Esophagus squamous epithelium (tissue), 5 donors: Measurements from ENCODE around the gene AREL1. TPM values are rescaled to one million over a fixed set of nuclear protein-coding genes. Genes with fewer than 3 reads are reported as not detected.

Experiments
- DNase-seq: peaks from one replicate; lab custom pipeline; 2025; lab: John Stamatoyannopoulos, UW
- H3K27ac ChIP-seq, 4 donors: fragments of 200-600 bp; sonication (generic); one replicate each; pipeline ENCODE4 v1.5.1; 2016 to 2019; ENCODE audit warnings: mild to moderate bottlenecking in 1 of 4
- H3K27me3 ChIP-seq, 4 donors: fragments of 200-600 bp; sonication (generic); 1 replicate in 3 of 4; 2 replicates in 1 of 4; pipeline versions ENCODE4 v1.5.1 to v1.6.0; 2017 to 2021; ENCODE audit warnings: antibody characterized with exemption in 1 of 4
- H3K36me3 ChIP-seq, 3 donors: fragments of 200-600 bp; sonication (generic); one replicate each; pipeline ENCODE4 v1.5.1; 2016 to 2019
- H3K4me1 ChIP-seq, 3 donors: fragments of 200-600 bp; sonication (generic); one replicate each; pipeline ENCODE4 v1.5.1; 2017 to 2019
- H3K4me3 ChIP-seq, 4 donors: fragments of 200-600 bp; sonication (generic); 1 replicate in 3 of 4; 2 replicates in 1 of 4; pipeline ENCODE4 v1.5.1; 2016 to 2019; ENCODE audit warnings: mild to moderate bottlenecking in 2 of 4, moderate library complexity in 1 of 4
- H3K9me3 ChIP-seq, 3 donors: fragments of 200-600 bp; sonication (generic); one replicate each; pipeline ENCODE4 v1.5.1; 2016 to 2019
- POLR2A ChIP-seq, 4 donors: fragments of 450-650 bp; IDR thresholded peaks; one replicate each; pipeline ENCODE4 v1.6.1; 2017; ENCODE audit warnings: antibody characterized with exemption in 4 of 4, mild to moderate bottlenecking in 4 of 4, moderate library complexity in 3 of 4
- WGBS, 2 donors: methylation state at CpG; one replicate each; pipeline ENCODE4 v1.1.5; 2018; 5-methylcytosine and 5-hydroxymethylcytosine counted together
- intact Hi-C: fragments of 100-400 bp; cut with DNase I; formaldehyde crosslinking; loops from one replicate; pipeline ENCODE4 v1.15.0; 2022
- total RNA-seq, 4 donors: library from RNA; depleted of rRNA; stranded (reverse); fragments of >200 nt; gene quantifications; one replicate each; pipeline ENCODE4 v1.1.0, GENCODE V29; 2016
- TF ChIP-seq, protein P1 (sequence below), 6 experiments: fragments of 450-650 bp in 4 of 6; fragments of 200-600 bp in 2 of 6; sonication (generic) in 2 of 6; IDR thresholded peaks; one replicate each; pipeline ENCODE4 v1.5.1; 2016 to 2019; ENCODE audit warnings: antibody characterized with exemption in 6 of 6, mild to moderate bottlenecking in 4 of 6, moderate library complexity in 4 of 6
- donor health status: DM: yes; HTN: yes; CAD: no.

The AREL1 gene
- total RNA-seq, 4 donors from 2014 or later: 17.0 to 21.6 (median 19.8) TPM

DNA sequence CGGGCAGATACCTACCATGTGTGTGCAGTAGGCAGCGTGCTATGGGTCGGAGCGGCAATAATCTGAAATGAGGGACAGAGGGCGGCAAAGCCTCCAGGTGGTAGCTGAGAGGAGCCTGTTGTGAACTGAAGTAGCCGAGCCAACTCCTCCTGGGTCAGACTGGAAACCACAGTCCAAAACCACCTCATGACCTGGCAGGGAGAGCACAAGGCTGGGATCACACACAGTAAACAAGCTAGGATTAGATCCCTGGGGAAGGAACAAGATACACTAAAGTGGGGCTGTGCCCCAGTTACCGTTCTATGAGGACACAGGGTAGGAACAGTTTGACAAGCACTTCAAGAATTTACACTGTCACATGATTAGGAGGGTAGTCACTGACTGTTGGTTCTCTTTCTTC lies 49.0 kb downstream of the AREL1 start:
- H3K27ac ChIP-seq: peak overlapping the region in 3 of 4 donors; percentile 12 to 51 (median 43)
- no peaks in the 10 kb centered on the region for H3K27me3 ChIP-seq
- H3K36me3 ChIP-seq: peaks cover 8 to 89% (median 13%) of the 10 kb centered on the region in 3 donors
- no peaks in the 10 kb centered on the region for H3K9me3 ChIP-seq
- DNase-seq: no peak
- H3K4me1 ChIP-seq: peaks cover 4 to 31% (median 4%) of the 10 kb centered on the region in 3 donors
- intact Hi-C loops: no loop called here
- no peak overlapping the region for H3K4me3 ChIP-seq
- TF ChIP-seq POLR2A (IDR thresholded peaks at IDR 0.05): no peak
- TF ChIP-seq, protein P1, sequence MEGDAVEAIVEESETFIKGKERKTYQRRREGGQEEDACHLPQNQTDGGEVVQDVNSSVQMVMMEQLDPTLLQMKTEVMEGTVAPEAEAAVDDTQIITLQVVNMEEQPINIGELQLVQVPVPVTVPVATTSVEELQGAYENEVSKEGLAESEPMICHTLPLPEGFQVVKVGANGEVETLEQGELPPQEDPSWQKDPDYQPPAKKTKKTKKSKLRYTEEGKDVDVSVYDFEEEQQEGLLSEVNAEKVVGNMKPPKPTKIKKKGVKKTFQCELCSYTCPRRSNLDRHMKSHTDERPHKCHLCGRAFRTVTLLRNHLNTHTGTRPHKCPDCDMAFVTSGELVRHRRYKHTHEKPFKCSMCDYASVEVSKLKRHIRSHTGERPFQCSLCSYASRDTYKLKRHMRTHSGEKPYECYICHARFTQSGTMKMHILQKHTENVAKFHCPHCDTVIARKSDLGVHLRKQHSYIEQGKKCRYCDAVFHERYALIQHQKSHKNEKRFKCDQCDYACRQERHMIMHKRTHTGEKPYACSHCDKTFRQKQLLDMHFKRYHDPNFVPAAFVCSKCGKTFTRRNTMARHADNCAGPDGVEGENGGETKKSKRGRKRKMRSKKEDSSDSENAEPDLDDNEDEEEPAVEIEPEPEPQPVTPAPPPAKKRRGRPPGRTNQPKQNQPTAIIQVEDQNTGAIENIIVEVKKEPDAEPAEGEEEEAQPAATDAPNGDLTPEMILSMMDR (IDR thresholded peaks at IDR 0.05): no peak
- 84 to 87% methylated on average over 7 of the region's 7 CpGs for WGBS, 2 donors

- H3K36me3 ChIP-seq: peaks cover 6 to 75% (median 8%) of the 10 kb centered on the region in 3 donors
Measured at GRCh38 chr14:74661726-74662450, 51.0 kb downstream of the AREL1 start.

GRCh38 chr14:74660863-74661262 lies 52.0 kb downstream of the AREL1 start:
- TF ChIP-seq, protein P1 (IDR thresholded peaks at IDR 0.05): no peak
- no peak for TF ChIP-seq POLR2A (IDR thresholded peaks at IDR 0.05)
- Histone ChIP-seq H3K9me3 (no peaks in the 10 kb centered on the region), H3K4me3 (no peak overlapping the region), H3K4me1 (peaks cover 4 to 37% (median 4%) of the 10 kb centered on the region in 3 donors), H3K36me3 (peaks cover 6 to 75% (median 8%) of the 10 kb centered on the region in 3 donors), H3K27me3 (no peaks in the 10 kb centered on the region), H3K27ac (no peak overlapping the region)
- DNase-seq: no peak
- WGBS, 2 donors: 76 to 90% methylated on average over 5 of the region's 5 CpGs
- intact Hi-C loops: no loop called here

More at GRCh38 chr14:74661726-74662450, 51.0 kb downstream of the AREL1 start:
- no peaks in the 10 kb centered on the region for H3K9me3 ChIP-seq
- H3K27me3 ChIP-seq: no peaks in the 10 kb centered on the region
- H3K27ac ChIP-seq: peak overlapping the region in 3 of 4 donors; percentile 5 to 60 (median 34)
- intact Hi-C loops: no loop called here
- peaks cover 4 to 31% (median 4%) of the 10 kb centered on the region in 3 donors for H3K4me1 ChIP-seq
- no peak for DNase-seq
- H3K4me3 ChIP-seq: no peak overlapping the region
- WGBS, 2 donors: 83 to 91% methylated on average over 6 to 7 of the region's 7 CpGs
- no peak for TF ChIP-seq POLR2A (IDR thresholded peaks at IDR 0.05)
- TF ChIP-seq, protein P1 (IDR thresholded peaks at IDR 0.05): no peak

GRCh38 chr14:74660167-74660566 lies 52.7 kb downstream of the AREL1 start:
- TF ChIP-seq, protein P1 (IDR thresholded peaks at IDR 0.05): no peak
- TF ChIP-seq POLR2A (IDR thresholded peaks at IDR 0.05): no peak
- Histone ChIP-seq H3K27ac (no peak overlapping the region), H3K4me3 (no peak overlapping the region), H3K27me3 (no peaks in the 10 kb centered on the region), H3K4me1 (peaks cover 4 to 43% (median 9%) of the 10 kb centered on the region in 3 donors), H3K36me3 (peaks cover 6 to 70% (median 8%) of the 10 kb centered on the region in 3 donors), H3K9me3 (no peaks in the 10 kb centered on the region)
- 68 to 82% methylated on average over 3 of the region's 3 CpGs for WGBS, 2 donors
- intact Hi-C loops: no loop called here
- DNase-seq: no peak

GRCh38 chr14:74658535-74659131 lies 54.2 kb downstream of the AREL1 start:
- H3K27ac ChIP-seq: no peak overlapping the region
- no peak for TF ChIP-seq POLR2A (IDR thresholded peaks at IDR 0.05)
- TF ChIP-seq, protein P1 (IDR thresholded peaks at IDR 0.05): no peak
- WGBS, 2 donors: 94% methylated on average over 1 of the region's 1 CpG; no CpG with 5 or more reads in 1 of the 2 donors
- no peak overlapping the region for H3K4me3 ChIP-seq
- no peaks in the 10 kb centered on the region for H3K9me3 ChIP-seq
- H3K27me3 ChIP-seq: no peaks in the 10 kb centered on the region
- H3K36me3 ChIP-seq: peaks cover 0 to 55% (median 7%) of the 10 kb centered on the region in 3 donors
- H3K4me1 ChIP-seq: peaks cover 4 to 38% (median 9%) of the 10 kb centered on the region in 3 donors
- intact Hi-C loops: no loop called here
- no peak for DNase-seq
